Neutrophil (primary cell): Measurements from ENCODE around the gene MAGEB18.

ENCODE experiments used
- H3K27ac ChIP-seq: fragments of 200-600 bp; sonication (generic); 2 replicates; pipeline ENCODE4 v1.5.1; 2016; ENCODE audit warnings: mild to moderate bottlenecking, moderate library complexity
- H3K27me3 ChIP-seq: fragments of 200-600 bp; sonication (generic); 2 replicates; pipeline ENCODE4 v1.6.0; 2016; ENCODE audit warnings: mild to moderate bottlenecking
- H3K36me3 ChIP-seq: fragments of 200-600 bp; sonication (generic); 2 replicates; pipeline ENCODE4 v1.5.1; 2017
- H3K4me1 ChIP-seq, 2 experiments: fragments of 200-600 bp in 1 of 2; sonication (generic) in 1 of 2; 1 replicate in 1 of 2; 2 replicates in 1 of 2; pipeline versions ENCODE4 v1.5.1 to v1.6.1; 2013 to 2016; ENCODE audit warnings: low read depth in 1 of 2, low read length in 1 of 2, mild to moderate bottlenecking in 1 of 2, moderate library complexity in 1 of 2; ENCODE audit not compliant: control insufficient read depth in 1 of 2, insufficient read depth in 1 of 2
- H3K4me3 ChIP-seq, 2 experiments: fragments of 200-600 bp in 1 of 2; sonication (generic) in 1 of 2; 1 replicate in 1 of 2; 2 replicates in 1 of 2; pipeline ENCODE4 v1.5.1; 2013 to 2016; ENCODE audit warnings: low read depth in 1 of 2, low read length in 1 of 2, mild to moderate bottlenecking in 1 of 2, moderate library complexity in 1 of 2
- H3K9me3 ChIP-seq: fragments of 200-600 bp; sonication (generic); 2 replicates; pipeline ENCODE4 v1.5.1; 2016
- CTCF ChIP-seq: fragments of 200-600 bp; sonication (generic); IDR thresholded peaks from 2 replicates; pipeline ENCODE4 v1.5.1; 2016; ENCODE audit warnings: antibody characterized with exemption

MAGEB18 gene

GRCh38 chrX:26138274-26138673 is at the start of gene MAGEB18:
MAGEB18 (plus strand) TSS chrX:26138343; CDS start chrX:26138986, 643 bp downstream.
- Histone ChIP-seq H3K27me3 (no peaks in the 10 kb centered on the region), H3K4me1 (no peaks in the 10 kb centered on the region), H3K9me3 (no peaks in the 10 kb centered on the region), H3K27ac (no peak within 1 kb of the TSS), H3K4me3 (no peak within 1 kb of the TSS), H3K36me3 (no peaks in the 10 kb centered on the region)
- TF ChIP-seq CTCF: no peak

- no peaks in the 10 kb centered on the region for H3K4me1 ChIP-seq
- no peak overlapping the region for H3K4me3 ChIP-seq
Observed at GRCh38 chrX:26100421-26100920, 37.7 kb upstream of the MAGEB18 start.

GRCh38 chrX:26109142-26109541 is 29.0 kb upstream of the MAGEB18 start:
- H3K4me1 ChIP-seq: no peaks in the 10 kb centered on the region
- no peaks in the 10 kb centered on the region for H3K9me3 ChIP-seq
- H3K36me3 ChIP-seq: no peaks in the 10 kb centered on the region
- H3K27ac ChIP-seq: no peak overlapping the region
- no peaks in the 10 kb centered on the region for H3K27me3 ChIP-seq
- TF ChIP-seq CTCF: no peak
- H3K4me3 ChIP-seq: no peak overlapping the region

More at GRCh38 chrX:26100421-26100920, 37.7 kb upstream of the MAGEB18 start:
- no peaks in the 10 kb centered on the region for H3K36me3 ChIP-seq
- no peaks in the 10 kb centered on the region for H3K27me3 ChIP-seq
- no peak for TF ChIP-seq CTCF
- no peaks in the 10 kb centered on the region for H3K9me3 ChIP-seq
- no peak overlapping the region for H3K27ac ChIP-seq

GRCh38 chrX:26146024-26146423 is 7.9 kb downstream of the MAGEB18 start:
- Histone ChIP-seq H3K36me3 (no peaks in the 10 kb centered on the region), H3K4me1 (no peaks in the 10 kb centered on the region), H3K27me3 (no peaks in the 10 kb centered on the region), H3K27ac (no peak overlapping the region), H3K9me3 (no peaks in the 10 kb centered on the region), H3K4me3 (no peak overlapping the region)
- TF ChIP-seq CTCF: no peak

GRCh38 chrX:26160301-26160700 is 22.2 kb downstream of the MAGEB18 start, which contains the start of gene MAGEB6B:
MAGEB6B (plus strand) TSS chrX:26160601; CDS start chrX:26160601, 0 bp downstream.
- no peak for TF ChIP-seq CTCF
- Histone ChIP-seq H3K4me1 (no peaks in the 10 kb centered on the region), H3K36me3 (no peaks in the 10 kb centered on the region), H3K27ac (no peak within 1 kb of the TSS), H3K4me3 (no peak within 1 kb of the TSS), H3K9me3 (no peaks in the 10 kb centered on the region), H3K27me3 (no peaks in the 10 kb centered on the region)
